Right renal pelvis (tissue), 4 donors: ENCODE results near the gene METTL17. TPM values are rescaled to one million over a fixed set of nuclear protein-coding genes. Genes with fewer than 3 reads are reported as not detected.
"Not testable (repeated sequence)": the region's sequence is repeated elsewhere in the genome, so short reads cannot be mapped to it uniquely, and the experiment has no call there.

Experiments
- DNase-seq, 4 donors: peaks; one replicate each; pipeline ENCODE4 v3.0.0-alpha.2; 2013; ENCODE audit warnings: low read depth in 4 of 4, low spot score in 3 of 4, missing footprints in 1 of 4
- polyA plus RNA-seq, 4 donors: library from polyadenylated mRNA; unstranded; fragments of 120-200 nt; gene quantifications; one replicate each; pipeline ENCODE4 v1.2.1, GENCODE V29; 2013; ENCODE audit not compliant: insufficient read length in 4 of 4

METTL17 gene
- polyA plus RNA-seq, 4 donors, result 78.3 to 81.5 (median 80.5) TPM

GRCh38 chr14:20989471-20989786 lies 351 bp upstream of the METTL17 start:
- DNase-seq, result no peak

- DNase-seq, result no peak
These were observed 6.7 kb downstream of the METTL17 start for GRCh38 chr14:20996521-20996920.

- DNase-seq, result no peak
These were observed 7.3 kb downstream of the METTL17 start for GRCh38 chr14:20997115-20997514.

- DNase-seq, result no peak
These were observed 7.8 kb downstream of the METTL17 start for GRCh38 chr14:20997564-20997963.

GRCh38 chr14:20998139-20998538 lies 8.4 kb downstream of the METTL17 start:
- DNase-seq, result no peak

- no peak for DNase-seq
These were observed 9.0 kb downstream of the METTL17 start, which contains the start of gene SLC39A2 for GRCh38 chr14:20998674-20999366. SLC39A2 (plus strand) TSS chr14:20999293; CDS start chr14:20999447, 154 bp downstream.

GRCh38 chr14:20999591-20999990 lies 9.8 kb downstream of the METTL17 start:
- DNase-seq, result no peak

GRCh38 chr14:21001218-21001617 lies 11.4 kb downstream of the METTL17 start:
- no peak for DNase-seq

- no peak for DNase-seq
These were observed 14.1 kb downstream of the METTL17 start for GRCh38 chr14:21003788-21004346.

GRCh38 chr14:21009721-21010120 lies 19.9 kb downstream of the METTL17 start:
- not testable (repeated sequence) for DNase-seq

GRCh38 chr14:21011136-21011535 lies 21.4 kb downstream of the METTL17 start:
- DNase-seq, result no peak

- DNase-seq, result peak; percentile 81 to 90 (median 86)
These were observed 25.0 kb downstream of the METTL17 start for GRCh38 chr14:21014761-21015190.

GRCh38 chr14:21015312-21015711 lies 25.5 kb downstream of the METTL17 start:
- DNase-seq, result no peak

- no peak for DNase-seq
These were observed 26.8 kb downstream of the METTL17 start for GRCh38 chr14:21016413-21017190.

GRCh38 chr14:21017528-21018245 lies 27.9 kb downstream of the METTL17 start:
- DNase-seq, result no peak

GRCh38 chr14:21018286-21018685 lies 28.5 kb downstream of the METTL17 start:
- DNase-seq, result no peak

GRCh38 chr14:21018781-21019180 lies 29.0 kb downstream of the METTL17 start:
- DNase-seq, result no peak

- DNase-seq, result no peak
These were observed 29.6 kb downstream of the METTL17 start for GRCh38 chr14:21019366-21019765.

- DNase-seq, result no peak
These were observed 31.3 kb downstream of the METTL17 start for GRCh38 chr14:21020977-21021545.

GRCh38 chr14:21022686-21023085 lies 32.9 kb downstream of the METTL17 start:
- no peak for DNase-seq

- no peak for DNase-seq
These were observed 33.4 kb downstream of the METTL17 start for GRCh38 chr14:21023174-21023573.
